Choroid plexus epithelial cell (primary cell): ENCODE measurements around the gene SFMBT2.

Experiments used
- DNase-seq: peaks from one replicate; pipeline ENCODE4 v3.0.0-alpha.2; 2010; ENCODE audit warnings: low read depth
- H3K4me3 ChIP-seq: 2 replicates; pipeline ENCODE4 v1.5.1; 2011; ENCODE audit warnings: low read depth, mild to moderate bottlenecking, control low read depth, low read length, moderate library complexity
- TF ChIP-seq, protein P1 (sequence below): conservative IDR thresholded peaks from 2 replicates; pipeline ENCODE4 v1.5.1; 2011; ENCODE audit warnings: low read depth, mild to moderate bottlenecking, control low read depth, inconsistent platforms, low read length, moderate library complexity

The SFMBT2 gene

DNA sequence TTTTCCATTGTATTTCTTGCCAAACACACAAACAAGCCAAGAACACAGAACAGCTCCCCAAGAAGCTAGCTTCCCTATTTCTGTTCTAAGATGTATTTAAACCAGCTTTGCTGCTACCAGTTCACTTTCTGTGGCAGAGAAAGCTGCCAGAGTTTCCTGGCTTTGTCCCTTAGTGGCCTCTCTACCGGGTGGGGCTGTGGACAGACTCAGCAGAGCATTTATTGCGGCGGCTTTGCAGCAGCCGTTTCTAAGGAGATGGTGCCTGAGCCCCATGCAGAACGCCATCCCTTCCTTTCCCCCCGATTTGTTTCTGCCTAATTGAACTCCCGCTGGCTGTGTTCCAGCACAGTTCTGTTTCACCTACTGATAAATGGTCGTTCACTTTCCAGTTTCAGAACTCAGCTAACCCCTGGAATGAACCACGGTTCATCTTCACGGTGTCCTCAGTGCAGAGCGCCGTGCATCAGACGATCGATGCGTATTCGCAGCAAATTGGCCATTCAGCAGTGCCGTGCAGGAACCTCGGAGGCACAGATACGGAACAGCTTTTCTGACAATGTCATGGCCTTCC, 33.8 kb upstream of the SFMBT2 start:
- H3K4me3 ChIP-seq, result no peak overlapping the region
- DNase-seq, result no peak
- TF ChIP-seq, protein P1, sequence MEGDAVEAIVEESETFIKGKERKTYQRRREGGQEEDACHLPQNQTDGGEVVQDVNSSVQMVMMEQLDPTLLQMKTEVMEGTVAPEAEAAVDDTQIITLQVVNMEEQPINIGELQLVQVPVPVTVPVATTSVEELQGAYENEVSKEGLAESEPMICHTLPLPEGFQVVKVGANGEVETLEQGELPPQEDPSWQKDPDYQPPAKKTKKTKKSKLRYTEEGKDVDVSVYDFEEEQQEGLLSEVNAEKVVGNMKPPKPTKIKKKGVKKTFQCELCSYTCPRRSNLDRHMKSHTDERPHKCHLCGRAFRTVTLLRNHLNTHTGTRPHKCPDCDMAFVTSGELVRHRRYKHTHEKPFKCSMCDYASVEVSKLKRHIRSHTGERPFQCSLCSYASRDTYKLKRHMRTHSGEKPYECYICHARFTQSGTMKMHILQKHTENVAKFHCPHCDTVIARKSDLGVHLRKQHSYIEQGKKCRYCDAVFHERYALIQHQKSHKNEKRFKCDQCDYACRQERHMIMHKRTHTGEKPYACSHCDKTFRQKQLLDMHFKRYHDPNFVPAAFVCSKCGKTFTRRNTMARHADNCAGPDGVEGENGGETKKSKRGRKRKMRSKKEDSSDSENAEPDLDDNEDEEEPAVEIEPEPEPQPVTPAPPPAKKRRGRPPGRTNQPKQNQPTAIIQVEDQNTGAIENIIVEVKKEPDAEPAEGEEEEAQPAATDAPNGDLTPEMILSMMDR, result no peak

DNA sequence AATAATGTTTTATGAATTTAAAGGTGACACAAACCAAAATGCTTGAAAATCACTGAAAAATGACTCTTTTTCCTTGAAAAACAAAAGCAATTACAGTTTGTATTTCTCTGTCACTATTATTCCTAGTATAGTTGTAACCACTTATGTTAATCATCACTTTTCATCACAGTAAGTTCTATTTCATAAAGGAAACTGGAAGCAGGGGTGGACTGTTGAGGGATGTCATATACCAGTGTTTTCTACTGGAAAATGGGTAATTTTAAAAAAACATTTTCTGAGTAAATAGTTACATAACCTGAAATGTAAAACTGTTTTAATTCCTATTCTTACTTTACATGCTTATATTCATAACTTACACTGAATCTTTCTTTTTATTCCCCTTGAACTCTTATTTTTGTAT, 32.2 kb upstream of the SFMBT2 start:
- no peak for DNase-seq
- TF ChIP-seq, protein P1, result no peak
- no peak overlapping the region for H3K4me3 ChIP-seq

DNA sequence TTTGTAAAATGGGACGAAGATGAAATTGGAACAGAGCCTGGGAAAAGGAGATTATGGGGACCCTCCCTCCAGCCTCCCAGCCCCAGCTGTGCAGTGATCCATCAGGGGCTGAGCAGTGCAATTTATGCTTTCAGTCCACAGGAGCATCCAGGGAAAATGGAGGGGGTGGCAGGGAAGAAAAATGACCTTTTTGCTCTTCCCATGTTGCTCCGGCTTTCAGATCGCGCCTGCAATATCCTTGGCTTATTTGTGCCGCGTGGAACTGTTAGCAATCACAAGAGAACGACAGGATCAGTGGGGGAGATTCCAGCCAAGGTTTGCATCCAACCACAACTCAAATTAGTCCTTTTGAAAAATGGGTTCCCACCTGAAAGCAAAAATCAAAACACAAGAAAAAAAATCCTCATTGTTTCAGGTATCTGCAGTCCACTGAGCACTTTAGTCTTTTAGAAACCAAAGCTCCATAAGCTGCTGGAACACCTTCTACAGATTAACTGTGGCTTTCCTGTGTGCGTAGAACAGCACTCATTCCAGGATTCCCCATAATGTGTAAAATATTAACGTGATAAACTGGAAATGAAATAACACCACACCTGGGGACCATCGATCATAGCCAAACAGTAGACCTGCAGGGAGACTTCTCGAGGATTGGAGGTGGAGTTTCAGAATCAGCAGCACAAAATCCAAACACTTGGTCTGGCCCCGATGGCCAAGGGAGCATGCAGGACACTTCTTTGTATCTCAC, 30.7 kb upstream of the SFMBT2 start:
- no peak for DNase-seq
- H3K4me3 ChIP-seq, result no peak overlapping the region
- TF ChIP-seq, protein P1, result no peak

DNA sequence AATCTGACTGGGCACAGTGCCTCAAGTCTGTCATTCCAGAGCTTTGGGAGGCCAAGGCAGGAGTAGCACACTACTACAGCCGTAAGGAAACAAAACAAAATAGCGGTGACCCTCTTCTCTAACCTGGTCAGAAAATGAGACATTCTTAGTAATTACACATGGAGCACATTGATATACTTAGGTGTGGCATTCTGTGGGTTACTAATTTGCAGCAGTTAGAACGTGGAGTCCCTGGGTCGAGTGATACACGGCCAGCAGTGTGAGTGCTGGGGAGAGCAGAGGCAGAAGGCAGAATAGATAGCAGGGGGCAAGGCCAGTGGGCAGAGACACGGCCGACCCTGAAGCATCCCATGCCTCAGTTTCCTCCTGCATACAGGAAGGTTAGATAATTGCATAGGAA, 28.9 kb upstream of the SFMBT2 start:
- no peak for DNase-seq
- TF ChIP-seq, protein P1, result no peak
- no peak overlapping the region for H3K4me3 ChIP-seq

DNA sequence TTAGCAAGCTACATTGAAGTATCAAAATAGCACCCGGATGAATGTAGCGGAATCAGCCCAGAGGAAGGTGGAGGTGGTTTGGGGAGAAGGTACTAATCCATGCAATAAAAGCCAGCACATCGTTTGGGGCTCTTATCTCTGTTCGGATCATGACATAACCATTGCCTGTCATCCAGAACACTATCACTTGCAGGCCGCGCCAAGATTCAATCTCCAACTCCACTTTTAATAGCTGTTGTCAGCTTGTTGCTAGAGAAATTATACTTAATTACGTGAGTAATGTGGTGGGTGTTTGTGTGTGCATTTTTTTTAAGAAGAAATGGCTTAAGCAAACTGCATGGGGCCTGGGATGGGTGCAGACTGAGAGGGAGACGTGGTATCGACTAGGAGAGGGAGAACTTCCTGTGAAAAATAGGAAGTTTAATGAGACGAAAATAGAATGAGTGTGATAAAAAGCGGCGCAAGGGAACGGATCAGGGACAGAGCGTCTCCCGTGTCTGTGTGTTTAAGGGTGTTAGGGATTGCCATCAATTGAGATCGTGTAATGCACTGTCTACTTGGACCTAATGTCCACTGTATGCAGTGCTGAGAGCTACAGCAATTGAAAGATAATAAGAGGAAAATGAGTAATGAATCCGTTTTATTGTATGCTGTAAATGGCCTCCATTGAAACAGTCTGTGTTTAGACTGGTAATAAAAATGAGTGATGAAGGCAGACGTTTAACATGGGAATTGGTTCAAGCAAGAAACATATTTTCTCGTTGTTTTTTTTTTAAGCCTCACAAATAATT, 27.6 kb upstream of the SFMBT2 start:
- DNase-seq, result no peak
- H3K4me3 ChIP-seq, result no peak overlapping the region
- TF ChIP-seq, protein P1, result no peak

DNA sequence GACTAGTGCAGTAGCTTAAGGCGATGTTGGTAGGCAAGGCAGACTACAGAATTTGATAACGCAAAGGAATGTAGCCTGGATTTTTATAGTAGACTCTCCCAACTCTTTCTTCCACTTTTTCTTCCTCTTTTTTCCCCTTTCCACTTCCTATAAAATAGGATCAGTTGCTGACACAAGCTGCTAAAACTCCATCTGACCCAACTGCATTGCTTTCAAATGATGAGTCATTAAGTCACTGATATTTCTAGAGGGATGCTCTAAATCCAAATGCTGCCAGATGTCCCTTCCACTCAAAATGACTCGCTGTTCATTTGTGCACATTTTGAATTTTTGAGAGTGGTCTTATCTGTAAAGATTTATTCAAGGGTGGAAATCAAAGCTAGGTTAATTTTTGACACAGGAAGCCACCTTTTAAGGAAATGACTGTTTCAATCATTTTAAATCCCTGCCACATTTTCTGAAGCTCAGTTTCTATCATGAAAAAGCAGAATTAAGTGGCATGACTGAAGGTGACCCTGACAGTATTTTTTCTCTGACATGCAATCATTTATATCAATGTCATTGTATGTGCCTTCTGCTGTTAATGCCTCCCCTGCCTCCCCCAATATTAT, 25.8 kb upstream of the SFMBT2 start:
- DNase-seq, result no peak
- H3K4me3 ChIP-seq, result no peak overlapping the region
- TF ChIP-seq, protein P1, result no peak
